HepG2 (cell line): ENCODE data around the gene MYL12B. TPM values are rescaled to one million over a fixed set of nuclear protein-coding genes. Genes with fewer than 3 reads are reported as not detected.

Experiments
- AGO2 ChIP-seq: fragments of 200-400 bp; formaldehyde crosslinking; optimal IDR thresholded peaks from 2 replicates; pipeline ENCODE3; 2017; ENCODE audit warnings: mild to moderate bottlenecking, low read depth, low read length, moderate library complexity
- ATF1 ChIP-seq: IDR thresholded peaks from 2 replicates; pipeline ENCODE4 v1.6.1; 2016; ENCODE audit warnings: mild to moderate bottlenecking, control low read depth
- CENPT ChIP-seq: sonication (generic); formaldehyde crosslinking; IDR thresholded peaks from 2 replicates; pipeline ENCODE4 v1.8.0; 2022; ENCODE audit warnings: low read depth, mild to moderate bottlenecking, moderate library complexity, missing genetic modification reagents
- DPF2 ChIP-seq: sonication (generic); formaldehyde crosslinking; IDR thresholded peaks from 2 replicates; pipeline ENCODE4 v1.4.0; 2020; ENCODE audit warnings: mild to moderate bottlenecking, low read depth, missing genetic modification reagents, borderline replicate concordance
- ERF ChIP-seq: IDR thresholded peaks from 2 replicates; pipeline ENCODE4 v1.6.1; 2018; ENCODE audit warnings: missing biosample characterization, missing genetic modification reagents
- GABPB1 ChIP-seq: IDR thresholded peaks from 2 replicates; pipeline ENCODE4 v1.6.1; 2016; ENCODE audit warnings: mild to moderate bottlenecking, missing genetic modification reagents, moderate library complexity, missing compliant biosample characterization
- HNF4A ChIP-seq: sonication (generic); formaldehyde crosslinking; IDR thresholded peaks from 2 replicates; pipeline ENCODE4 v1.4.0; 2020; ENCODE audit warnings: missing genetic modification reagents
- IKZF1 ChIP-seq: fragments of 450-650 bp; IDR thresholded peaks from 2 replicates; pipeline ENCODE4 v1.7.1; 2016
- IRF9 ChIP-seq: sonication (generic); formaldehyde crosslinking; IDR thresholded peaks from 2 replicates; pipeline ENCODE4 v1.8.0; 2022; ENCODE audit warnings: missing genetic modification reagents, mild to moderate bottlenecking, borderline replicate concordance
- JUNB ChIP-seq: sonication (generic); formaldehyde crosslinking; IDR thresholded peaks from 2 replicates; pipeline ENCODE4 v1.8.0; 2022; ENCODE audit warnings: missing genetic modification reagents, mild to moderate bottlenecking, borderline replicate concordance
- NFRKB ChIP-seq: fragments of 450-650 bp; IDR thresholded peaks from 2 replicates; pipeline ENCODE4 v1.6.1; 2017
- POLR2A ChIP-seq, 2 experiments: IDR thresholded peaks; 2 replicates each; pipeline ENCODE4 v1.6.1; 2011; ENCODE audit warnings: low read depth in 2 of 2, low read length in 2 of 2, mild to moderate bottlenecking in 1 of 2, moderate library complexity in 1 of 2; ENCODE audit not compliant: insufficient read depth in 1 of 2
- SOX5 ChIP-seq: IDR thresholded peaks from 2 replicates; pipeline ENCODE4 v1.6.1; 2016; ENCODE audit warnings: borderline replicate concordance
- SRSF4 ChIP-seq: fragments of 200-400 bp; formaldehyde crosslinking; IDR thresholded peaks from one replicate; pipeline ENCODE4 v1.6.1; 2018; ENCODE audit warnings: mild to moderate bottlenecking, low read depth, low read length, moderate library complexity; ENCODE audit not compliant: poor library complexity, severe bottlenecking
- THAP8 ChIP-seq: sonication (generic); formaldehyde crosslinking; IDR thresholded peaks from 2 replicates; pipeline ENCODE4 v1.5.1; 2020; ENCODE audit warnings: missing genetic modification reagents, mild to moderate bottlenecking, borderline replicate concordance
- ZC3H4 ChIP-seq: sonication (generic); formaldehyde crosslinking; IDR thresholded peaks from 2 replicates; pipeline ENCODE4 v1.4.0; 2020; ENCODE audit warnings: missing genetic modification reagents, borderline replicate concordance
- ZMAT3 ChIP-seq: sonication (generic); formaldehyde crosslinking; conservative IDR thresholded peaks from 2 replicates; pipeline ENCODE4 v1.7.0; 2021; ENCODE audit warnings: missing genetic modification reagents
- ZNF775 ChIP-seq: sonication (generic); formaldehyde crosslinking; IDR thresholded peaks from 2 replicates; pipeline ENCODE4 v1.4.0; 2020; ENCODE audit warnings: missing genetic modification reagents, mild to moderate bottlenecking, moderate library complexity, borderline replicate concordance
- ZNF792 ChIP-seq: IDR thresholded peaks from 2 replicates; pipeline ENCODE4 v1.6.1; 2016
- ZSCAN12 ChIP-seq: sonication (generic); formaldehyde crosslinking; IDR thresholded peaks from 2 replicates; pipeline ENCODE4 v1.9.0; 2021; ENCODE audit warnings: mild to moderate bottlenecking, missing genetic modification reagents
- polyA plus RNA-seq, 8 experiments: library from polyadenylated mRNA; depleted of rRNA in 3 of 8; stranded (reverse) in 7 of 8; unstranded in 1 of 8; fragments of >200 nt; fragmentation: Illumina TruSeq in 4 of 8; extraction: Trizol in 4 of 8; gene quantifications; 2 replicates each; pipeline versions ENCODE4 v1.2.1 to v1.2.3, GENCODE V29; 2011 to 2016; ENCODE audit warnings: low read depth in 4 of 8, missing spikeins in 1 of 8, mixed read lengths in 1 of 8; ENCODE audit not compliant: insufficient read depth in 1 of 8
- total RNA-seq, 5 experiments: library from RNA; depleted of rRNA; stranded (reverse); fragments of >200 nt; fragmentation: Illumina TruSeq; extraction: Trizol; gene quantifications; 2 replicates each; pipeline ENCODE4 v1.2.3, GENCODE V29; 2016; ENCODE audit warnings: low read depth in 1 of 5
- TF ChIP-seq, protein P1 (sequence below): sonication (generic); formaldehyde crosslinking; IDR thresholded peaks from 2 replicates; pipeline ENCODE4 v1.8.1; 2023; ENCODE audit warnings: mild to moderate bottlenecking, moderate library complexity, missing genetic modification reagents
- TF ChIP-seq, protein P2 (sequence below): sonication (generic); formaldehyde crosslinking; IDR thresholded peaks from 2 replicates; pipeline ENCODE4 v1.4.0; 2020; ENCODE audit warnings: missing genetic modification reagents, mild to moderate bottlenecking, borderline replicate concordance
- TF ChIP-seq, protein P3 (sequence below): sonication (generic); formaldehyde crosslinking; IDR thresholded peaks from 2 replicates; pipeline ENCODE4 v1.8.0; 2023; ENCODE audit warnings: mild to moderate bottlenecking, missing genetic modification reagents
- TF ChIP-seq, protein P4 (sequence below): sonication (generic); formaldehyde crosslinking; IDR thresholded peaks from 2 replicates; pipeline ENCODE4 v1.4.0; 2020; ENCODE audit warnings: mild to moderate bottlenecking, missing genetic modification reagents, borderline replicate concordance

MYL12B gene
- total and polyA plus RNA-seq, 2 of the 13 experiments (the other 11 are each of a cell fraction or from before 2014, with no cell fraction given) = 265 to 340 TPM

- TF ChIP-seq JUNB (no peak; the same call in 1 of the 2 replicates), ERF (CRISPR knock-in tag) (peak; percentile 85), SOX5 (CRISPR knock-in tag) (peak; percentile 91), NFRKB (no peak), ATF1 (CRISPR knock-in tag) (peak; percentile 80), THAP8 (CRISPR knock-in tag) (no peak), CENPT (no peak), DPF2 (peak; percentile 91), ZMAT3 (CRISPR knock-in tag) (0 out of 2 replicates have a peak, but pooled peaks have one; percentile 48), POLR2A (IDR thresholded peaks at IDR 0.05; ENCODE audit: insufficient read depth in 1 of 2, low read depth in 2 of 2, low read length in 2 of 2) (no peak), ZSCAN12 (no peak), AGO2 (no peak), ZNF775 (no peak), ZC3H4 (CRISPR knock-in tag) (no peak), ZNF792 (CRISPR knock-in tag) (peak; percentile 72; the same call in 1 of the 2 replicates), IRF9 (no peak), HNF4A (CRISPR knock-in tag) (peak; percentile 95), SRSF4 (no peak), GABPB1 (no peak), IKZF1 (no peak)
- TF ChIP-seq, protein P1, sequence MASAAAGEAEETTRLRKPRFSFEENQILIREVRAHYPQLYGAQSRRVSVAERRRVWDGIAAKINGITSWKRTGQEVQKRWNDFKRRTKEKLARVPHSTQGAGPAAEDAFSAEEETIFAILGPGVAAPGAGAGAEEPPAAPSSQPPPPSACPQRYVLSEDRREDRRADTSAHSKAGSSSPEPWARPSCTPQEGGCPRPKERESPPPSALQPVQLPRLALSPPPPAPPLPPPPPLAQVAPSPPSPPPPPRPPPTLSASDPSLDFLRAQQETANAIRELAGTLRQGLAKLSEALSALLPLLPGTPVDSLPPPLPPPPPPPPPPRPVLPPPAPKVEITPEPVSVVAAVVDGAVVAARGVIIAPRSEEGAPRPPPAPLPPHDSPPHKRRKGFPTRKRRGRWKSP (CRISPR knock-in tag) = peak; percentile 48; the same call in 1 of the 2 replicates
- TF ChIP-seq, protein P2, sequence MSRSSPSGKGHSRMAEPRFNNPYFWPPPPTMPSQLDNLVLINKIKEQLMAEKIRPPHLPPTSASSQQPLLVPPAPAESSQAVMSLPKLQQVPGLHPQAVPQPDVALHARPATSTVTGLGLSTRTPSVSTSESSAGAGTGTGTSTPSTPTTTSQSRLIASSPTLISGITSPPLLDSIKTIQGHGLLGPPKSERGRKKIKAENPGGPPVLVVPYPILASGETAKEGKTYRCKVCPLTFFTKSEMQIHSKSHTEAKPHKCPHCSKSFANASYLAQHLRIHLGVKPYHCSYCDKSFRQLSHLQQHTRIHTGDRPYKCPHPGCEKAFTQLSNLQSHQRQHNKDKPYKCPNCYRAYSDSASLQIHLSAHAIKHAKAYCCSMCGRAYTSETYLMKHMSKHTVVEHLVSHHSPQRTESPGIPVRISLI (CRISPR knock-in tag) = peak; percentile 65; the same call in 1 of the 2 replicates
- TF ChIP-seq, protein P3, sequence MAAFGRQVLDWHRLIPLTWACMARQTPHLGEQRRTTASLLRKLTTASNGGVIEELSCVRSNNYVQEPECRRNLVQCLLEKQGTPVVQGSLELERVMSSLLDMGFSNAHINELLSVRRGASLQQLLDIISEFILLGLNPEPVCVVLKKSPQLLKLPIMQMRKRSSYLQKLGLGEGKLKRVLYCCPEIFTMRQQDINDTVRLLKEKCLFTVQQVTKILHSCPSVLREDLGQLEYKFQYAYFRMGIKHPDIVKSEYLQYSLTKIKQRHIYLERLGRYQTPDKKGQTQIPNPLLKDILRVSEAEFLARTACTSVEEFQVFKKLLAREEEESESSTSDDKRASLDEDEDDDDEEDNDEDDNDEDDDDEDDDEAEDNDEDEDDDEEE (CRISPR knock-in tag) = no peak
- TF ChIP-seq, protein P4, sequence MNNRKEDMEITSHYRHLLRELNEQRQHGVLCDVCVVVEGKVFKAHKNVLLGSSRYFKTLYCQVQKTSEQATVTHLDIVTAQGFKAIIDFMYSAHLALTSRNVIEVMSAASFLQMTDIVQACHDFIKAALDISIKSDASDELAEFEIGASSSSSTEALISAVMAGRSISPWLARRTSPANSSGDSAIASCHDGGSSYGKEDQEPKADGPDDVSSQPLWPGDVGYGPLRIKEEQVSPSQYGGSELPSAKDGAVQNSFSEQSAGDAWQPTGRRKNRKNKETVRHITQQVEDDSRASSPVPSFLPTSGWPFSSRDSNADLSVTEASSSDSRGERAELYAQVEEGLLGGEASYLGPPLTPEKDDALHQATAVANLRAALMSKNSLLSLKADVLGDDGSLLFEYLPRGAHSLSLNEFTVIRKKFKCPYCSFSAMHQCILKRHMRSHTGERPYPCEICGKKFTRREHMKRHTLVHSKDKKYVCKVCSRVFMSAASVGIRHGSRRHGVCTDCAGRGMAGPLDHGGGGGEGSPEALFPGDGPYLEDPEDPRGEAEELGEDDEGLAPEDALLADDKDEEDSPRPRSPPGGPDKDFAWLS = no peak
These were observed 28.3 kb upstream of the MYL12B start (continued) for GRCh38 chr18:3233433-3234168.
